Esophagus squamous epithelium (tissue), 4 donors: ENCODE results near the gene SPRYD7.

ENCODE experiments used
- POLR2A ChIP-seq, 4 donors: fragments of 450-650 bp; IDR thresholded peaks; one replicate each; pipeline ENCODE4 v1.6.1; 2017; ENCODE audit warnings: antibody characterized with exemption in 4 of 4, mild to moderate bottlenecking in 4 of 4, moderate library complexity in 3 of 4
- TF ChIP-seq, protein P1 (sequence below), 6 experiments: fragments of 450-650 bp in 4 of 6; fragments of 200-600 bp in 2 of 6; sonication (generic) in 2 of 6; IDR thresholded peaks; one replicate each; pipeline ENCODE4 v1.5.1; 2016 to 2019; ENCODE audit warnings: antibody characterized with exemption in 6 of 6, mild to moderate bottlenecking in 4 of 6, moderate library complexity in 4 of 6

DNA sequence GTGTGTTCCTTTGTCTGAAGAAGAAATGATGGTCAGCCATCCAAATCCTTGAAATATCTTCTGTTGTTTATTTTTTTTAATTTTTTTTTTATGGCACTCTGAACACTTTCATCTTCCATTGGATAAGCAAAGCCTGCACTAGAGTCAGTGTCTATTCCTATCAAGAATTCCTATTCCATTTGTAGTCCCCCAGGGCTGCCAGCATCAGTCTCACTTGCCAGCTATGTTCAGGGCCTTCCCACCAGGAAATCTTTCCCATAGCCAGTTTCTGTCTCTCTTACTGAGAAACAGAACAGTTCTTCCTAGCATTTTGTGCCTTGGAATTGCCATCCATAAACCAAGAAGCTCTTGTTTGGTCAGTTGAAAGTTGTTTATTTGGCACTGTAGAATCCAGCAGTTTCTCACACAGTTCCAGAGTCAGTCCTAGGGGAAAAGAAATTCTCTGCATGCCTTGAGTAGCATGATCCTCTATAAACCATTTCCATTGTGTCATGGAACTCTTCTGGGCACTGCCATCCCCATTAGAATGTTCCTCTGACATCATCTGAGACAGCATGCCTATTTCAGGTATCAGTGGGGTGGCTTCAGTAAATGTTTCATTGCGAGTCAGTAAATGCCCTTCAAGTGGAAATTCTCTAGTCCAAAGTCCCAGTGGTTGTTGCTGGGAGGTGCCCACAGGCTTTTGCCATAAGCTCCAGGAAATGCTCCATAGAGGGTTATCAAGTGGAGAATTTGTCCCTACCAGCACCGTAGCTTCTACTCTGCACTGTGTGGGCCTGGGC is 18.7 kb upstream of the SPRYD7 start:
- TF ChIP-seq, protein P1, sequence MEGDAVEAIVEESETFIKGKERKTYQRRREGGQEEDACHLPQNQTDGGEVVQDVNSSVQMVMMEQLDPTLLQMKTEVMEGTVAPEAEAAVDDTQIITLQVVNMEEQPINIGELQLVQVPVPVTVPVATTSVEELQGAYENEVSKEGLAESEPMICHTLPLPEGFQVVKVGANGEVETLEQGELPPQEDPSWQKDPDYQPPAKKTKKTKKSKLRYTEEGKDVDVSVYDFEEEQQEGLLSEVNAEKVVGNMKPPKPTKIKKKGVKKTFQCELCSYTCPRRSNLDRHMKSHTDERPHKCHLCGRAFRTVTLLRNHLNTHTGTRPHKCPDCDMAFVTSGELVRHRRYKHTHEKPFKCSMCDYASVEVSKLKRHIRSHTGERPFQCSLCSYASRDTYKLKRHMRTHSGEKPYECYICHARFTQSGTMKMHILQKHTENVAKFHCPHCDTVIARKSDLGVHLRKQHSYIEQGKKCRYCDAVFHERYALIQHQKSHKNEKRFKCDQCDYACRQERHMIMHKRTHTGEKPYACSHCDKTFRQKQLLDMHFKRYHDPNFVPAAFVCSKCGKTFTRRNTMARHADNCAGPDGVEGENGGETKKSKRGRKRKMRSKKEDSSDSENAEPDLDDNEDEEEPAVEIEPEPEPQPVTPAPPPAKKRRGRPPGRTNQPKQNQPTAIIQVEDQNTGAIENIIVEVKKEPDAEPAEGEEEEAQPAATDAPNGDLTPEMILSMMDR (IDR thresholded peaks at IDR 0.05): no peak
- no peak for TF ChIP-seq POLR2A (IDR thresholded peaks at IDR 0.05)
